Hepatocyte (in vitro differentiated cells): ENCODE results near the gene CUL7.

ENCODE experiments used
- CTCF ChIP-seq: fragments of 200-600 bp; sonication (generic); IDR thresholded peaks from 2 replicates; pipeline ENCODE4 v1.5.1; 2016; ENCODE audit warnings: antibody characterized with exemption, mild to moderate bottlenecking; ENCODE audit not compliant: poor library complexity
- EZH2 ChIP-seq: fragments of 200-600 bp; sonication (generic); IDR thresholded peaks from 2 replicates; pipeline ENCODE4 v1.6.1; 2016; ENCODE audit warnings: antibody characterized with exemption, mild to moderate bottlenecking, borderline replicate concordance
- EZH2phosphoT487 ChIP-seq: fragments of 200-600 bp; sonication (generic); IDR thresholded peaks from one replicate; pipeline ENCODE4 v1.6.1; 2018; ENCODE audit warnings: antibody characterized with exemption, mild to moderate bottlenecking, low read depth, moderate library complexity; ENCODE audit not compliant: unreplicated experiment, severe bottlenecking

- TF ChIP-seq CTCF (peak; percentile 49), EZH2 (no peak), EZH2phosphoT487 (no peak)
Measured at GRCh38 chr6:43009124-43009523, 44.5 kb downstream of the CUL7 start.
